Gastrocnemius medialis (tissue), 4 donors: ENCODE results near the gene TCFL5. TPM values are rescaled to one million over a fixed set of nuclear protein-coding genes. Genes with fewer than 3 reads are reported as not detected.

Experiments
- ATAC-seq, 2 donors: fragments of 150-250 bp; one replicate each; pipeline ENCODE4 v1.9.1; 2016
- DNase-seq, 2 donors: peaks; one replicate each; pipeline ENCODE4 v3.0.0-alpha.2; 2019
- H3K27ac ChIP-seq, 4 donors: fragments of 200-600 bp; sonication (generic); 1 replicate in 1 of 4; 2 replicates in 3 of 4; pipeline ENCODE4 v1.5.1; 2016 to 2018; ENCODE audit warnings: mild to moderate bottlenecking in 2 of 4, moderate library complexity in 1 of 4
- H3K27me3 ChIP-seq, 3 donors: fragments of 200-600 bp; sonication (generic) in 2 of 3; 1 replicate in 1 of 3; 2 replicates in 2 of 3; pipeline versions ENCODE4 v1.5.1 to v1.6.0; 2016 to 2019; ENCODE audit warnings: mild to moderate bottlenecking in 1 of 3, moderate library complexity in 1 of 3
- H3K36me3 ChIP-seq, 2 donors: fragments of 200-600 bp; sonication (generic) in 1 of 2; one replicate each; pipeline ENCODE4 v1.5.1; 2017 to 2018
- H3K4me1 ChIP-seq, 2 donors: fragments of 200-600 bp; sonication (generic) in 1 of 2; one replicate each; pipeline ENCODE4 v1.5.1; 2016 to 2017; ENCODE audit warnings: mild to moderate bottlenecking in 2 of 2
- H3K4me3 ChIP-seq, 4 donors: fragments of 200-600 bp; sonication (generic) in 3 of 4; 1 replicate in 1 of 4; 2 replicates in 3 of 4; pipeline ENCODE4 v1.5.1; 2016 to 2019; ENCODE audit warnings: mild to moderate bottlenecking in 2 of 4
- H3K9me3 ChIP-seq, 3 donors: fragments of 200-600 bp; sonication (generic) in 2 of 3; 1 replicate in 1 of 3; 2 replicates in 2 of 3; pipeline ENCODE4 v1.5.1; 2016 to 2019
- POLR2A ChIP-seq, 2 donors: fragments of 450-650 bp; IDR thresholded peaks; one replicate each; pipeline ENCODE4 v1.6.1; 2017; ENCODE audit warnings: antibody characterized with exemption in 2 of 2, mild to moderate bottlenecking in 2 of 2, moderate library complexity in 2 of 2
- in situ Hi-C, 4 donors: fragments of 200-750 bp; cut with MboI; loops; one replicate each; pipeline versions ENCODE4 v1.15.0 to v1.8.0; 2017; ENCODE audit warnings: low sequenced_read_pairs in 4 of 4
- intact Hi-C: fragments of 100-400 bp; cut with DNase I; formaldehyde crosslinking; loops from one replicate; pipeline ENCODE4 v1.15.1; 2023; ENCODE audit warnings: low total_unique reads
- total RNA-seq, 4 donors: library from RNA; depleted of rRNA; stranded (reverse); fragments of >200 nt; gene quantifications; one replicate each; pipeline versions ENCODE4 v1.1.0 to v1.2.3, GENCODE V29; 2016
- TF ChIP-seq, protein P1 (sequence below), 5 experiments: fragments of 450-650 bp in 3 of 5; fragments of 200-600 bp in 2 of 5; sonication (generic) in 2 of 5; IDR thresholded peaks in 4 of 5; conservative IDR thresholded peaks in 1 of 5; 1 replicate in 4 of 5; 2 replicates in 1 of 5; pipeline ENCODE4 v1.5.1; 2016 to 2019; ENCODE audit warnings: antibody characterized with exemption in 5 of 5, mild to moderate bottlenecking in 3 of 5, moderate library complexity in 3 of 5

Gene TCFL5
- total RNA-seq, 4 donors from 2014 or later = 5.3 to 7.3 (median 6.3) TPM

GRCh38 chr20:62876902-62877816, 15.5 kb upstream of the TCFL5 start:
- DNase-seq = peak in 1 of 2 donors; percentile 71
- Histone ChIP-seq H3K9me3 (no peaks in the 10 kb centered on the region), H3K27me3 (no peaks in the 10 kb centered on the region), H3K27ac (peak overlapping the region; percentile 51 to 78 (median 67)), H3K4me3 (no peak overlapping the region), H3K36me3 (peaks cover 0 to 13% of the 10 kb centered on the region in 2 donors), H3K4me1 (peaks cover 16 to 20% of the 10 kb centered on the region in 2 donors)
- intact Hi-C loops (no loop called here), in situ Hi-C loops (loop anchor here in 1 of 4 donors (25.0 kb wide), 1 partner anchor 135 kb away; the partner anchor contains the start of gene BHLHE23)
- TF ChIP-seq, protein P1, sequence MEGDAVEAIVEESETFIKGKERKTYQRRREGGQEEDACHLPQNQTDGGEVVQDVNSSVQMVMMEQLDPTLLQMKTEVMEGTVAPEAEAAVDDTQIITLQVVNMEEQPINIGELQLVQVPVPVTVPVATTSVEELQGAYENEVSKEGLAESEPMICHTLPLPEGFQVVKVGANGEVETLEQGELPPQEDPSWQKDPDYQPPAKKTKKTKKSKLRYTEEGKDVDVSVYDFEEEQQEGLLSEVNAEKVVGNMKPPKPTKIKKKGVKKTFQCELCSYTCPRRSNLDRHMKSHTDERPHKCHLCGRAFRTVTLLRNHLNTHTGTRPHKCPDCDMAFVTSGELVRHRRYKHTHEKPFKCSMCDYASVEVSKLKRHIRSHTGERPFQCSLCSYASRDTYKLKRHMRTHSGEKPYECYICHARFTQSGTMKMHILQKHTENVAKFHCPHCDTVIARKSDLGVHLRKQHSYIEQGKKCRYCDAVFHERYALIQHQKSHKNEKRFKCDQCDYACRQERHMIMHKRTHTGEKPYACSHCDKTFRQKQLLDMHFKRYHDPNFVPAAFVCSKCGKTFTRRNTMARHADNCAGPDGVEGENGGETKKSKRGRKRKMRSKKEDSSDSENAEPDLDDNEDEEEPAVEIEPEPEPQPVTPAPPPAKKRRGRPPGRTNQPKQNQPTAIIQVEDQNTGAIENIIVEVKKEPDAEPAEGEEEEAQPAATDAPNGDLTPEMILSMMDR (IDR thresholded peaks at IDR 0.05 in 4 of 5, conservative IDR thresholded peaks at IDR 0.05 in 1 of 5) = no peak
- TF ChIP-seq POLR2A (IDR thresholded peaks at IDR 0.05) = no peak
- peak; percentile 45 to 50 for ATAC-seq

DNA sequence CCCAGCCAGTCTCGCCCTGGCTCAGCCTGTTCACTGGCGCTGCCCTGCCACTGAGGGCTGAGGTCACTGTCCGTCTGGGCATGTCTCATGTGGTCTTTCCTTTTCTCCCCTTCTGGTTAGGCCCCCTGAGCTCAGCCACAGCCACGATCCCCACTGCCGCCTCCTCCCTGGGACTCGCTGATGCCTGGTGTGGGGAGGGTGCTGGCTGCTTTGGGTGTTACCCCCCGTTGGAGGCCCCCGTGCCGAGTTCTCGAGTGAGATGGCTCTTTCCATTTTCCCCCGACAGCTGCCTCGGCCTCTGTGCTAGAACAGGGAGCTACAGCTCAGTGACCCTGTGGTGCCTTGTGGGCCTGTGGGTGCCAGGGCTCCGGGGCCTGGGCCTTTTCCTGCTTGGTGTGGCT, 14.9 kb upstream of the TCFL5 start:
- no peak for ATAC-seq
- in situ Hi-C loops = loop anchor here in 1 of 4 donors (25.0 kb wide), 1 partner anchor 136 kb away; the partner anchor contains the start of gene BHLHE23

GRCh38 chr20:62875419-62876361, 14.1 kb upstream of the TCFL5 start:
- peak overlapping the region in 1 of 4 donors; percentile 19 for H3K4me3 ChIP-seq
- peaks cover 16 to 20% of the 10 kb centered on the region in 2 donors for H3K4me1 ChIP-seq
- H3K36me3 ChIP-seq = no peaks in the 10 kb centered on the region
- peak; percentile 79 to 84 for ATAC-seq
- in situ Hi-C loops = loop anchor here in 1 of 4 donors (25.0 kb wide), 1 partner anchor 137 kb away; the partner anchor contains the start of gene BHLHE23
- H3K27ac ChIP-seq = peak overlapping the region; percentile 51 to 78 (median 67)
- no peaks in the 10 kb centered on the region for H3K9me3 ChIP-seq
- no peak for TF ChIP-seq POLR2A (IDR thresholded peaks at IDR 0.05)
- TF ChIP-seq, protein P1 (IDR thresholded peaks at IDR 0.05 in 4 of 5, conservative IDR thresholded peaks at IDR 0.05 in 1 of 5) = peak in 4 of 5 experiments; percentile 16 to 57 (median 22)
- no peaks in the 10 kb centered on the region for H3K27me3 ChIP-seq
- DNase-seq = peak; percentile 47 to 73
- intact Hi-C loops = no loop called here

More for the DNA sequence above, 14.9 kb upstream of the TCFL5 start:
- Histone ChIP-seq H3K9me3 (no peaks in the 10 kb centered on the region), H3K4me3 (no peak overlapping the region), H3K4me1 (peaks cover 16 to 20% of the 10 kb centered on the region in 2 donors), H3K36me3 (peaks cover 0 to 7% of the 10 kb centered on the region in 2 donors), H3K27me3 (no peaks in the 10 kb centered on the region), H3K27ac (peak overlapping the region; percentile 51 to 78 (median 67))
- no peak for DNase-seq
- intact Hi-C loops = no loop called here
- no peak for TF ChIP-seq POLR2A (IDR thresholded peaks at IDR 0.05)
- TF ChIP-seq, protein P1 (IDR thresholded peaks at IDR 0.05 in 4 of 5, conservative IDR thresholded peaks at IDR 0.05 in 1 of 5) = no peak

GRCh38 chr20:62874964-62875344, 13.3 kb upstream of the TCFL5 start:
- no peak for DNase-seq

More at GRCh38 chr20:62874964-62875344, 13.3 kb upstream of the TCFL5 start:
- no peak for ATAC-seq
- in situ Hi-C loops (loop anchor here in 2 of 4 donors (5.0 to 25.0 kb wide), 2 partner anchors 137 kb away; partner anchors contain the start of gene BHLHE23 (in 1 of the 2)), intact Hi-C loops (no loop called here)
- peaks cover 16 to 20% of the 10 kb centered on the region in 2 donors for H3K4me1 ChIP-seq
- H3K27ac ChIP-seq = peak overlapping the region in 3 of 4 donors; percentile 69 to 70 (median 70)
- TF ChIP-seq, protein P1 (IDR thresholded peaks at IDR 0.05 in 4 of 5, conservative IDR thresholded peaks at IDR 0.05 in 1 of 5) = no peak
- no peak for TF ChIP-seq POLR2A (IDR thresholded peaks at IDR 0.05)
- H3K36me3 ChIP-seq = no peaks in the 10 kb centered on the region
- H3K9me3 ChIP-seq = no peaks in the 10 kb centered on the region
- no peaks in the 10 kb centered on the region for H3K27me3 ChIP-seq
- no peak overlapping the region for H3K4me3 ChIP-seq
